Stimulated activated CD4-positive, alpha-beta T cell treated with anti-CD3 and anti-CD28 coated beads, Interleukin-4, amount 100 ng/mL, for 48 hours (primary cell): Measurements from ENCODE around the gene FOSB.

Experiments
- DNase-seq, 2 donors: peaks; one replicate each; pipeline ENCODE4 v3.0.0-alpha.2; 2020; ENCODE audit warnings: low read depth in 2 of 2

The FOSB gene

DNA sequence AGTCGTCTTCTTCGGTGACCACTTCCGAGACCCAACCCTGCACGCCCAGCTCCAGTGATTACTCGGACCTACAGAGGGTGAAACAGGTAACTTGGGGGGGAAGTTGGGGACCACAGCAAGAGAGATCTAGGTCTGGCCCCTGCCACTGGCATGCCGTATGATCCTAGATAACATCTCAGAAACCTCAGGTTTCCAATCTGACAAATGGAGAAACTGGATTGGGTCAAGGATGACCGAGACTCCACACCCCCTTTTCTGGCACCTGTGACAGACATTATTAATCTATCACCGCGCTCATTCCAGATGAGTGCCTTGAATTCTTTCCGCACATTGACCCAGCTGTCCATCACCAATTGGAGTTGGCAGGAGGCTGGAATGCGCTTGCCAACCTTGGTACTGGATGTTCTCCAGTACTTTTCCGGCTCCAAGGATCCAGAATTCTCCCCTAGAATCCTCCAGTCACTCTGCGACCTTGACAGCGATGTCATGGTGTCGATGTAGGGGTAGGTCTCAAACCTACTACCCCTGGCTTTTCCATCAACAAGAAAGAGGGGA is 56.9 kb downstream of the FOSB start:
- no peak for DNase-seq
